PC-3 (cell line): ENCODE data around the gene SULT1A1.
"Not testable (repeated sequence)": the region's sequence is repeated elsewhere in the genome, so short reads cannot be mapped to it uniquely, and the experiment has no call there.

Experiments
- EZH2 ChIP-seq: fragments of 300-600 bp; sonication (generic); IDR thresholded peaks from one replicate; pipeline ENCODE4 v1.6.1; 2017; ENCODE audit warnings: antibody characterized with exemption, mild to moderate bottlenecking, low read length; ENCODE audit not compliant: unreplicated experiment
- TF ChIP-seq, protein P1 (sequence below): fragments of 300-600 bp; sonication (generic); conservative IDR thresholded peaks from 2 replicates; pipeline ENCODE4 v1.5.1; 2017; ENCODE audit warnings: antibody characterized with exemption, low read depth, mild to moderate bottlenecking, low read length

DNA sequence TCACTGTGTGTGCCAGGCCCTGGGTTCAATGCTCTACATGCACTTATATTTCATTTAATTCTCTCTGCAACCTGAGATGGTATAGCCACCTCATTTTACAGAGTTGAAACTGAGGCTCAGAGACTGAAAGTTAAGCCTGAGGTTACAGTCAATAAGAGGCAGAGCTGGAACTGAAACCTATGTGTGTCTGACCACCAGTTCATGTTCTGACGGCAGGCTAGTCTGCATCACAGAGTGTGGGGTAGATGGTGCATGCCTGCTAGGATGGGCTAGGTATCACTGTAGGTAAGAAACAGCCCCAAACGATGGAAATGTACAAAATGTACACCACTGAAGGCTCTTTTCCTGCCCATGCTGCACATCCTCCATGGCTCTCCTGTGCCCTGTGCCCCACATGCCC, 30.1 kb upstream of the SULT1A1 start:
- TF ChIP-seq, protein P1, sequence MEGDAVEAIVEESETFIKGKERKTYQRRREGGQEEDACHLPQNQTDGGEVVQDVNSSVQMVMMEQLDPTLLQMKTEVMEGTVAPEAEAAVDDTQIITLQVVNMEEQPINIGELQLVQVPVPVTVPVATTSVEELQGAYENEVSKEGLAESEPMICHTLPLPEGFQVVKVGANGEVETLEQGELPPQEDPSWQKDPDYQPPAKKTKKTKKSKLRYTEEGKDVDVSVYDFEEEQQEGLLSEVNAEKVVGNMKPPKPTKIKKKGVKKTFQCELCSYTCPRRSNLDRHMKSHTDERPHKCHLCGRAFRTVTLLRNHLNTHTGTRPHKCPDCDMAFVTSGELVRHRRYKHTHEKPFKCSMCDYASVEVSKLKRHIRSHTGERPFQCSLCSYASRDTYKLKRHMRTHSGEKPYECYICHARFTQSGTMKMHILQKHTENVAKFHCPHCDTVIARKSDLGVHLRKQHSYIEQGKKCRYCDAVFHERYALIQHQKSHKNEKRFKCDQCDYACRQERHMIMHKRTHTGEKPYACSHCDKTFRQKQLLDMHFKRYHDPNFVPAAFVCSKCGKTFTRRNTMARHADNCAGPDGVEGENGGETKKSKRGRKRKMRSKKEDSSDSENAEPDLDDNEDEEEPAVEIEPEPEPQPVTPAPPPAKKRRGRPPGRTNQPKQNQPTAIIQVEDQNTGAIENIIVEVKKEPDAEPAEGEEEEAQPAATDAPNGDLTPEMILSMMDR = not testable (repeated sequence)
- TF ChIP-seq EZH2 = not testable (repeated sequence)
